Measurements from ENCODE around the gene AGBL4. TPM values are rescaled to one million over a fixed set of nuclear protein-coding genes. Genes with fewer than 3 reads are reported as not detected.

The AGBL4 gene
- polyA plus RNA-seq, 1 donor (not counting 4 experiments of a cell fraction or from before 2014, with no cell fraction given) = not detected

DNA sequence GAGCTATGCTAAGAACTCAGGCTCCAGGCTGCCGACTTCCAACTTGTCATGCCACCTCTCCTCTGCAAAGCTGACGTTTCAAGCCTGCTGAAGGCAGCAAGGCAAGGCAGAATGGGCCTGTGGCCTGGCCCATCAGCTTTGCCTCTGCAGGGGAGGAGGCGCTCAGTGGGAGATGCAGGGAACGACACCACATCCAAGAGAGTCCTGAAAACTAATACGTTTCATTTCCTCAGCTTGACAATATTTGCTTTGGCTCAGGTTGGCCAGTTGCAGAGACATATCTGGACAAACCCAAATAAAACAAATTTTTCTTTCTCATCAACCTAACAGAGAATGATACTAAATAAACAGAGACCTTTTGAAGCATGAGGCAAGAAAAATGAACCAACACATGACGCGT lies 1282.4 kb downstream of the AGBL4 start:
- Histone ChIP-seq H3K4me1 (ENCODE audit: control insufficient read depth, extremely low read depth, insufficient read depth, low read length) (no peaks in the 10 kb centered on the region), H3K79me2 (ENCODE audit: control insufficient read depth, insufficient read depth, low read length) (no peaks in the 10 kb centered on the region), H2AFZ (ENCODE audit: control insufficient read depth, low read length) (no peak overlapping the region), H3K4me3 (ENCODE audit: control insufficient read depth in 2 of 3, extremely low read depth in 1 of 3, insufficient read depth in 2 of 3, low read depth in 1 of 3, low read length in 3 of 3) (no peak overlapping the region), H3K36me3 (ENCODE audit: control insufficient read depth in 2 of 2, extremely low read depth in 1 of 2, insufficient read depth in 2 of 2, low read length in 2 of 2) (no peaks in the 10 kb centered on the region), H3K4me2 (ENCODE audit: control insufficient read depth, extremely low read depth, insufficient read depth, low read depth, low read length) (no peak overlapping the region), H3K27ac (ENCODE audit: control insufficient read depth, insufficient read depth, low read length) (no peak overlapping the region), H3K9ac (ENCODE audit: control insufficient read depth, extremely low read depth, insufficient read depth, low read length) (no peak overlapping the region), H3K9me1 (ENCODE audit: control insufficient read depth, extremely low read depth, insufficient read depth, low read length) (no peaks in the 10 kb centered on the region), H3K9me3 (ENCODE audit: control insufficient read depth, low read depth, low read length) (no peaks in the 10 kb centered on the region), H3K27me3 (ENCODE audit: control insufficient read depth, extremely low read depth, insufficient read depth, low read length) (no peaks in the 10 kb centered on the region), H4K20me1 (ENCODE audit: control insufficient read depth, extremely low read depth, insufficient read depth, low read length) (no peaks in the 10 kb centered on the region)
- DNase-seq (ENCODE audit: low read depth, low spot score) = no peak
- no peak for FAIRE-seq
- dilution Hi-C loops (cut with MboI; ENCODE audit: extremely low pct_ligation_motif_present, low sequenced_read_pairs) = no loop called here
- TF ChIP-seq, protein P1, sequence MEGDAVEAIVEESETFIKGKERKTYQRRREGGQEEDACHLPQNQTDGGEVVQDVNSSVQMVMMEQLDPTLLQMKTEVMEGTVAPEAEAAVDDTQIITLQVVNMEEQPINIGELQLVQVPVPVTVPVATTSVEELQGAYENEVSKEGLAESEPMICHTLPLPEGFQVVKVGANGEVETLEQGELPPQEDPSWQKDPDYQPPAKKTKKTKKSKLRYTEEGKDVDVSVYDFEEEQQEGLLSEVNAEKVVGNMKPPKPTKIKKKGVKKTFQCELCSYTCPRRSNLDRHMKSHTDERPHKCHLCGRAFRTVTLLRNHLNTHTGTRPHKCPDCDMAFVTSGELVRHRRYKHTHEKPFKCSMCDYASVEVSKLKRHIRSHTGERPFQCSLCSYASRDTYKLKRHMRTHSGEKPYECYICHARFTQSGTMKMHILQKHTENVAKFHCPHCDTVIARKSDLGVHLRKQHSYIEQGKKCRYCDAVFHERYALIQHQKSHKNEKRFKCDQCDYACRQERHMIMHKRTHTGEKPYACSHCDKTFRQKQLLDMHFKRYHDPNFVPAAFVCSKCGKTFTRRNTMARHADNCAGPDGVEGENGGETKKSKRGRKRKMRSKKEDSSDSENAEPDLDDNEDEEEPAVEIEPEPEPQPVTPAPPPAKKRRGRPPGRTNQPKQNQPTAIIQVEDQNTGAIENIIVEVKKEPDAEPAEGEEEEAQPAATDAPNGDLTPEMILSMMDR (optimal IDR thresholded peaks at IDR 0.05 in 1 of 3, IDR thresholded peaks at IDR 0.05 in 1 of 3, conservative IDR thresholded peaks at IDR 0.05 in 1 of 3; ENCODE audit: extremely low read depth in 1 of 3, insufficient read depth in 2 of 3, low read length in 3 of 3) = no peak
- TF ChIP-seq EZH2 (IDR thresholded peaks at IDR 0.05; ENCODE audit: low read length) = no peak

DNA sequence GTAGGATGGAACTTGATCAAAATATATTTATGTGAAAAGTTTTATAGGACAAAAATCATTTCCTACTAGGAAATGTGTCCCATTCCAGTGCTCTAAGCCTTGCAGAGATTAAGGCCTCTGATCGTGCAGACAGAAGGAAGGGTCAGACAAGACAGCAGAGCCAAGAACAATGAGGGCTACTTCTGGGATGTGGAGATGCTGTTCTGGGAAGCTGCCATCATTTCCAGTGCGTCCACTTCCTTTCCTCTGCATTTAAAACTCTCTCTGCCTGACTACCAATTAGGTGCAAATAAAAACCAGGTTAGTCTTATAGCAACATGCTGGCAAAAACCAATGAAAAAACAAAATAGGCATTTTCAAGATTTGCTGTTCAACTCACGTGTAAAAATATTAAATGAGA lies 1283.1 kb downstream of the AGBL4 start:
- H3K4me2 ChIP-seq (ENCODE audit: control insufficient read depth, extremely low read depth, insufficient read depth, low read depth, low read length) = no peak overlapping the region
- H4K20me1 ChIP-seq (ENCODE audit: control insufficient read depth, extremely low read depth, insufficient read depth, low read length) = no peaks in the 10 kb centered on the region
- H3K9ac ChIP-seq (ENCODE audit: control insufficient read depth, extremely low read depth, insufficient read depth, low read length) = no peak overlapping the region
- TF ChIP-seq, protein P1 (optimal IDR thresholded peaks at IDR 0.05 in 1 of 3, IDR thresholded peaks at IDR 0.05 in 1 of 3, conservative IDR thresholded peaks at IDR 0.05 in 1 of 3; ENCODE audit: extremely low read depth in 1 of 3, insufficient read depth in 2 of 3, low read length in 3 of 3) = no peak
- no peak for TF ChIP-seq EZH2 (IDR thresholded peaks at IDR 0.05; ENCODE audit: low read length)
- no peak overlapping the region for H3K4me3 ChIP-seq (ENCODE audit: control insufficient read depth in 2 of 3, extremely low read depth in 1 of 3, insufficient read depth in 2 of 3, low read depth in 1 of 3, low read length in 3 of 3)
- DNase-seq (ENCODE audit: low read depth, low spot score) = no peak
- no peak overlapping the region for H3K27ac ChIP-seq (ENCODE audit: control insufficient read depth, insufficient read depth, low read length)
- no peaks in the 10 kb centered on the region for H3K79me2 ChIP-seq (ENCODE audit: control insufficient read depth, insufficient read depth, low read length)
- no peak overlapping the region for H2AFZ ChIP-seq (ENCODE audit: control insufficient read depth, low read length)
- dilution Hi-C loops (cut with MboI; ENCODE audit: extremely low pct_ligation_motif_present, low sequenced_read_pairs) = no loop called here
- no peaks in the 10 kb centered on the region for H3K36me3 ChIP-seq (ENCODE audit: control insufficient read depth in 2 of 2, extremely low read depth in 1 of 2, insufficient read depth in 2 of 2, low read length in 2 of 2)
- H3K9me3 ChIP-seq (ENCODE audit: control insufficient read depth, low read depth, low read length) = no peaks in the 10 kb centered on the region
- no peak for FAIRE-seq
- no peaks in the 10 kb centered on the region for H3K9me1 ChIP-seq (ENCODE audit: control insufficient read depth, extremely low read depth, insufficient read depth, low read length)
- no peaks in the 10 kb centered on the region for H3K27me3 ChIP-seq (ENCODE audit: control insufficient read depth, extremely low read depth, insufficient read depth, low read length)
- H3K4me1 ChIP-seq (ENCODE audit: control insufficient read depth, extremely low read depth, insufficient read depth, low read length) = no peaks in the 10 kb centered on the region

Data from keratinocyte (primary cell).